Spleen (tissue), 7 donors: Measurements from ENCODE around the gene RTBDN.

Experiments used
- CTCF ChIP-seq, 11 experiments: fragments of 200-600 bp in 7 of 11; fragments of 450-650 bp in 4 of 11; sonication (generic) in 4 of 11; IDR thresholded peaks in 8 of 11; conservative IDR thresholded peaks in 3 of 11; 1 replicate in 7 of 11; 2 replicates in 4 of 11; pipeline versions ENCODE4 v1.4.0 to v1.8.0; 2016 to 2021; ENCODE audit warnings: antibody characterized with exemption in 11 of 11, inconsistent platforms in 4 of 11, mild to moderate bottlenecking in 1 of 11
- POLR2A ChIP-seq, 3 donors: fragments of 450-650 bp; IDR thresholded peaks; one replicate each; pipeline ENCODE4 v1.5.1; 2017; ENCODE audit warnings: antibody characterized with exemption in 3 of 3, mild to moderate bottlenecking in 1 of 3
- donor health status: DM: no; HTN: no; CAD: no; lungs with moderate emphysema.
- donor health status: DM: no; HTN: no; CAD: no.
- donor health status: DM: no; HTN: no; CAD: no.

- TF ChIP-seq CTCF (IDR thresholded peaks at IDR 0.05 in 8 of 11, conservative IDR thresholded peaks at IDR 0.05 in 3 of 11) (no peak), POLR2A (IDR thresholded peaks at IDR 0.05) (no peak)
Observed at GRCh38 chr19:12797141-12797587, 37.2 kb downstream of the RTBDN start.
